ENCODE results near the gene KCNK6.

GRCh38 chr19:38350883-38351282 is 31.2 kb downstream of the KCNK6 start:
- TF ChIP-seq EZH2 (IDR thresholded peaks at IDR 0.05; ENCODE audit: low read length): no peak
- TF ChIP-seq CTCF (optimal IDR thresholded peaks at IDR 0.05 in 1 of 3, IDR thresholded peaks at IDR 0.05 in 1 of 3, conservative IDR thresholded peaks at IDR 0.05 in 1 of 3; ENCODE audit: extremely low read depth in 1 of 3, insufficient read depth in 2 of 3, low read length in 3 of 3): no peak
